Heart left ventricle (tissue), 16 donors: ENCODE measurements around the gene PLK3. TPM values are rescaled to one million over a fixed set of nuclear protein-coding genes. Genes with fewer than 3 reads are reported as not detected.
"Not testable (repeated sequence)": the region's sequence is repeated elsewhere in the genome, so short reads cannot be mapped to it uniquely, and the experiment has no call there.

ENCODE experiments used
- ATAC-seq, 4 donors: fragments of 200-7000 bp; cut with Tn5 transposase; one replicate each; pipeline ENCODE4 v1.9.1; 2020 to 2022; ENCODE audit warnings: moderate library complexity in 4 of 4, mild to moderate bottlenecking in 3 of 4, moderate number of reproducible peaks in 1 of 4
- DNase-seq, 5 donors: peaks; one replicate each; pipeline ENCODE4 v3.0.0-alpha.2; 2020
- H3K27ac ChIP-seq, 12 donors: fragments of 200-600 bp; sonication (generic) in 4 of 12; one replicate each; pipeline versions ENCODE4 v1.5.0 to v1.8.0; 2016 to 2022; ENCODE audit warnings: mild to moderate bottlenecking in 2 of 12
- H3K27me3 ChIP-seq, 9 donors: fragments of 200-600 bp; sonication (generic) in 2 of 9; one replicate each; pipeline versions ENCODE4 v1.5.1 to v1.8.0; 2016 to 2022; ENCODE audit warnings: mild to moderate bottlenecking in 3 of 9
- H3K36me3 ChIP-seq, 9 donors: fragments of 200-600 bp; sonication (generic) in 2 of 9; one replicate each; pipeline versions ENCODE4 v1.5.0 to v1.8.0; 2018 to 2022; ENCODE audit warnings: mild to moderate bottlenecking in 2 of 9
- H3K4me1 ChIP-seq, 12 donors: fragments of 200-600 bp; sonication (generic) in 4 of 12; one replicate each; pipeline versions ENCODE4 v1.5.0 to v1.8.0; 2016 to 2022; ENCODE audit warnings: mild to moderate bottlenecking in 3 of 12
- H3K4me3 ChIP-seq, 12 donors: fragments of 200-600 bp; sonication (generic) in 4 of 12; one replicate each; pipeline versions ENCODE4 v1.5.0 to v1.8.0; 2017 to 2022; ENCODE audit warnings: mild to moderate bottlenecking in 9 of 12, moderate library complexity in 4 of 12
- H3K9me3 ChIP-seq, 12 donors: fragments of 200-600 bp; sonication (generic) in 4 of 12; one replicate each; pipeline versions ENCODE4 v1.5.0 to v1.8.0; 2016 to 2022; ENCODE audit warnings: mild to moderate bottlenecking in 1 of 12
- CTCF ChIP-seq, 12 donors: fragments of 200-600 bp; sonication (generic) in 4 of 12; IDR thresholded peaks; one replicate each; pipeline versions ENCODE4 v1.5.0 to v1.8.0; 2018 to 2022; ENCODE audit warnings: antibody characterized with exemption in 12 of 12, mild to moderate bottlenecking in 5 of 12
- POLR2A ChIP-seq, 2 donors: fragments of 450-650 bp; IDR thresholded peaks; one replicate each; pipeline ENCODE4 v1.6.1; 2017; ENCODE audit warnings: antibody characterized with exemption in 2 of 2, mild to moderate bottlenecking in 2 of 2, moderate library complexity in 2 of 2
- WGBS, 4 donors: extraction: QIAGEN DNeasy Blood & Tissue Kit in 2 of 4; methylation state at CpG; one replicate each; pipeline versions ENCODE4 v1.1.5 to v1.1.7; 2013 to 2018; 5-methylcytosine and 5-hydroxymethylcytosine counted together
- intact Hi-C, 10 donors: fragments of 100-400 bp; cut with DNase I; formaldehyde crosslinking; loops; one replicate each; pipeline versions ENCODE4 v1.11.1 to v1.14.2; 2022
- polyA plus RNA-seq, 2 donors: library from polyadenylated mRNA; stranded (reverse); fragments of 200-250 nt; gene quantifications; one replicate each; pipeline ENCODE4 v1.2.3, GENCODE V29; 2013
- total RNA-seq, 9 donors: library from RNA; depleted of rRNA in 2 of 9; stranded (reverse); fragments of >200 nt in 2 of 9; fragmentation: NEBNext Ultra II Directional in 3 of 9; extraction: Animal tissue kit (Norgen Biotek cat#: 25700) in 3 of 9; gene quantifications; one replicate each; pipeline versions ENCODE4 v1.1.0 to v1.2.4, GENCODE V29; 2016 to 2023
- donor health status: ischemic (EF 13 %, LVEDD 7.1; RV severe dilation, severe dysfunction).
- donor health status: healthy with polysubstance abuse.
- donor health status: DM: no; HTN: yes; CAD: no.
- donor health status: DM: no; HTN: no; CAD: no.
- donor health status: ischemic (EF 25% LVEDD 6.9; RV normal size, moderate dysfunction).
- donor health status: ischemic (EF 25% LVEDD 5.7; RV mildly dilated, moderate dysfunction).
- donor health status: healthy.
- donor health status: DM: yes; HTN: yes; CAD: no.
- donor health status: ischemic (EF 35%, LVEDD 5.7; RV mildly dilated, moderate dysfunction).
- donor health status: nonischemic (EF 11% LVEDD 7.7; RV severe dilation, severe dysfunction).
- donor health status: DM: yes; HTN: yes; CAD: no.
- donor health status: PGD.
- donor health status: ischemic (EF 29% LVEDD 5.4; RV normal size, mild dysfunction).
- donor health status: nonischemic (EF 23%, LVEDD 6.1; RV moderate dilation, normal function).

PLK3 gene
- total and polyA plus RNA-seq, 11 donors: 4.5 to 17.9 (median 6.6) TPM

- WGBS, 4 donors: 92 to 97% (median 92%) methylated on average over 9 of the region's 9 CpGs
- peak in 2 of 5 donors; percentile 17 to 37 for DNase-seq
- no peaks in the 10 kb centered on the region for H3K27me3 ChIP-seq
- intact Hi-C loops: loop anchor here in 3 of 10 donors (2.0 kb wide), 2 partner anchors 20 to 22 kb away; partner anchors contain the start of gene PLK3 (in 2 of the 3)
- H3K36me3 ChIP-seq: no peaks in the 10 kb centered on the region
- H3K4me1 ChIP-seq: peaks cover 0 to 37% (median 19%) of the 10 kb centered on the region in 12 donors
- H3K27ac ChIP-seq: peak overlapping the region in 5 of 12 donors; percentile 92 to 100 (median 95)
- no peak for TF ChIP-seq POLR2A (IDR thresholded peaks at IDR 0.05)
- TF ChIP-seq CTCF (IDR thresholded peaks at IDR 0.05): no peak
- peak overlapping the region in 4 of 12 donors; percentile 68 to 79 (median 72) for H3K4me3 ChIP-seq
- no peaks in the 10 kb centered on the region for H3K9me3 ChIP-seq
- ATAC-seq: no peak
Measured at GRCh38 chr1:44821240-44821715, 21.1 kb downstream of the PLK3 start.

GRCh38 chr1:44822131-44822701 is 22.0 kb downstream of the PLK3 start:
- intact Hi-C loops: no loop called here
- TF ChIP-seq CTCF (IDR thresholded peaks at IDR 0.05): no peak

GRCh38 chr1:44822981-44823451 is 22.8 kb downstream of the PLK3 start:
- intact Hi-C loops: no loop called here
- DNase-seq (peak in 2 of 5 donors; percentile 23 to 51), ATAC-seq (no peak)
- H3K27me3 ChIP-seq: no peaks in the 10 kb centered on the region
- peaks cover 0 to 48% (median 20%) of the 10 kb centered on the region in 12 donors for H3K4me1 ChIP-seq
- 78 to 87% (median 83%) methylated on average over 14 to 15 of the region's 15 CpGs for WGBS, 4 donors
- H3K4me3 ChIP-seq: no peak overlapping the region
- H3K27ac ChIP-seq: no peak overlapping the region
- H3K9me3 ChIP-seq: no peaks in the 10 kb centered on the region
- H3K36me3 ChIP-seq: no peaks in the 10 kb centered on the region
- TF ChIP-seq CTCF (IDR thresholded peaks at IDR 0.05): no peak
- TF ChIP-seq POLR2A (IDR thresholded peaks at IDR 0.05): no peak

More at GRCh38 chr1:44822131-44822701, 22.0 kb downstream of the PLK3 start:
- peaks cover 0 to 47% (median 20%) of the 10 kb centered on the region in 12 donors for H3K4me1 ChIP-seq
- DNase-seq: peak in 2 of 5 donors; percentile 22 to 42
- H3K36me3 ChIP-seq: no peaks in the 10 kb centered on the region
- 85 to 100% (median 90%) methylated on average over 2 to 6 of the region's 6 CpGs for WGBS, 4 donors
- no peaks in the 10 kb centered on the region for H3K9me3 ChIP-seq
- no peaks in the 10 kb centered on the region for H3K27me3 ChIP-seq
- ATAC-seq: no peak
- H3K4me3 ChIP-seq: no peak overlapping the region
- H3K27ac ChIP-seq: no peak overlapping the region

GRCh38 chr1:44824392-44824791 is 24.2 kb downstream of the PLK3 start:
- ATAC-seq, H3K27me3 ChIP-seq, H3K9me3 ChIP-seq, intact Hi-C loops, H3K27ac ChIP-seq, H3K4me3 ChIP-seq, H3K36me3 ChIP-seq: not testable (repeated sequence)
- peak in 1 of 5 donors; percentile 7 for DNase-seq
- peaks cover 0 to 36% (median 18%) of the 10 kb centered on the region in 12 donors for H3K4me1 ChIP-seq
- WGBS, 4 donors: 93 to 97% (median 96%) methylated on average over 6 of the region's 6 CpGs
